HepG2 (cell line): ENCODE results near the gene STPG4. TPM values are rescaled to one million over a fixed set of nuclear protein-coding genes. Genes with fewer than 3 reads are reported as not detected.

Source experiments
- AKAP8 ChIP-seq: sonication (generic); formaldehyde crosslinking; IDR thresholded peaks from 2 replicates; pipeline ENCODE4 v1.5.1; 2020; ENCODE audit warnings: mild to moderate bottlenecking, missing genetic modification reagents
- FOSL1 ChIP-seq: sonication (generic); formaldehyde crosslinking; IDR thresholded peaks from 2 replicates; pipeline ENCODE4 v1.9.0; 2021; ENCODE audit warnings: missing genetic modification reagents, borderline replicate concordance
- HDAC2 ChIP-seq: sonication (generic); formaldehyde crosslinking; IDR thresholded peaks from 2 replicates; pipeline ENCODE4 v1.4.0; 2020; ENCODE audit warnings: missing genetic modification reagents
- RXRA ChIP-seq: sonication (generic); formaldehyde crosslinking; IDR thresholded peaks from 2 replicates; pipeline ENCODE4 v1.5.1; 2020; ENCODE audit warnings: missing genetic modification reagents
- SIN3A ChIP-seq: IDR thresholded peaks from 2 replicates; pipeline ENCODE4 v1.6.1; 2011; ENCODE audit warnings: low read depth, mild to moderate bottlenecking, control low read depth, low read length, borderline replicate concordance
- ZBTB1 ChIP-seq: sonication (generic); formaldehyde crosslinking; IDR thresholded peaks from 2 replicates; pipeline ENCODE4 v1.4.0; 2020; ENCODE audit warnings: missing genetic modification reagents, borderline replicate concordance
- ZNF101 ChIP-seq: sonication (generic); formaldehyde crosslinking; IDR thresholded peaks from 2 replicates; pipeline ENCODE4 v1.4.0; 2020; ENCODE audit warnings: mild to moderate bottlenecking, low read depth, missing genetic modification reagents, borderline replicate concordance
- ZNF407 ChIP-seq: sonication (generic); formaldehyde crosslinking; IDR thresholded peaks from one replicate; pipeline ENCODE4 v1.5.1; 2020; ENCODE audit warnings: mild to moderate bottlenecking, missing genetic modification reagents; ENCODE audit errors: not compliant biosample characterization
- ZNF619 ChIP-seq: sonication (generic); formaldehyde crosslinking; IDR thresholded peaks from 2 replicates; pipeline ENCODE4 v1.4.0; 2020; ENCODE audit warnings: mild to moderate bottlenecking, missing genetic modification reagents
- polyA plus RNA-seq, 8 experiments: library from polyadenylated mRNA; depleted of rRNA in 3 of 8; stranded (reverse) in 7 of 8; unstranded in 1 of 8; fragments of >200 nt; fragmentation: Illumina TruSeq in 4 of 8; extraction: Trizol in 4 of 8; gene quantifications; 2 replicates each; pipeline versions ENCODE4 v1.2.1 to v1.2.3, GENCODE V29; 2011 to 2016; ENCODE audit warnings: low read depth in 4 of 8, missing spikeins in 1 of 8, mixed read lengths in 1 of 8; ENCODE audit not compliant: insufficient read depth in 1 of 8
- total RNA-seq, 5 experiments: library from RNA; depleted of rRNA; stranded (reverse); fragments of >200 nt; fragmentation: Illumina TruSeq; extraction: Trizol; gene quantifications; 2 replicates each; pipeline ENCODE4 v1.2.3, GENCODE V29; 2016; ENCODE audit warnings: low read depth in 1 of 5

Gene STPG4
- total and polyA plus RNA-seq, 2 of the 13 experiments (the other 11 are each of a cell fraction or from before 2014, with no cell fraction given) = 0.11 to 0.15 TPM

- no peak for TF ChIP-seq RXRA (CRISPR knock-in tag)
- 0 out of 2 replicates have a peak, but pooled peaks have one; percentile 33 for TF ChIP-seq ZNF619 (CRISPR knock-in tag)
- no peak for TF ChIP-seq ZBTB1 (CRISPR knock-in tag)
- peak; percentile 92 for TF ChIP-seq AKAP8 (CRISPR knock-in tag)
- no peak for TF ChIP-seq FOSL1 (CRISPR knock-in tag)
- TF ChIP-seq SIN3A = peak; percentile 79; the same call in 1 of the 2 replicates
- TF ChIP-seq ZNF407 (CRISPR knock-in tag) = no peak
- no peak for TF ChIP-seq ZNF101
- 0 out of 2 replicates have a peak, but pooled peaks have one; percentile 8 for TF ChIP-seq HDAC2 (CRISPR knock-in tag)
Measured at GRCh38 chr2:47174733-47175361, 19.7 kb upstream of the STPG4 start (continued).
